Measurements from ENCODE around the gene DNAAF1.

Gene DNAAF1

DNA sequence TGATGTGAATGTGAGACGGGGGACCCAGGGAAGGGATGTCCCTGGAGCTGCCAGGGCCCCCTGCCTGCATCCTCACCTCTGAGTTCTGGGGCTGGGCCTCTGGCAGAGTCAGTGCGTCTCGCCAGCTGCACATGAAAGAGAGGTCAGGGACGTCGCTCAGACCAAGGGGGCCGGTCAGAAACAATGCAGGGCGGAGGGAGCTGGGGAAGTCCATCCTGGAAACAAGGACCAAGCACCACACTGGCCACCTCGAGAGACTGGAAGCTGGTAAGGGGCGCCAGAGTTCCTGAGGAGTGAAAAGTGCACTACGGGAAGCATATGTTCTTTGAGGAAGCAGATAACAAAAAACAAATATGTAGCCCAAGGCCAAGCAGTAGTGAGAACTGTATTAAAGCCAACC is 39.7 kb downstream of the DNAAF1 start:
- DNase-seq: no peak
- TF ChIP-seq, protein P1, sequence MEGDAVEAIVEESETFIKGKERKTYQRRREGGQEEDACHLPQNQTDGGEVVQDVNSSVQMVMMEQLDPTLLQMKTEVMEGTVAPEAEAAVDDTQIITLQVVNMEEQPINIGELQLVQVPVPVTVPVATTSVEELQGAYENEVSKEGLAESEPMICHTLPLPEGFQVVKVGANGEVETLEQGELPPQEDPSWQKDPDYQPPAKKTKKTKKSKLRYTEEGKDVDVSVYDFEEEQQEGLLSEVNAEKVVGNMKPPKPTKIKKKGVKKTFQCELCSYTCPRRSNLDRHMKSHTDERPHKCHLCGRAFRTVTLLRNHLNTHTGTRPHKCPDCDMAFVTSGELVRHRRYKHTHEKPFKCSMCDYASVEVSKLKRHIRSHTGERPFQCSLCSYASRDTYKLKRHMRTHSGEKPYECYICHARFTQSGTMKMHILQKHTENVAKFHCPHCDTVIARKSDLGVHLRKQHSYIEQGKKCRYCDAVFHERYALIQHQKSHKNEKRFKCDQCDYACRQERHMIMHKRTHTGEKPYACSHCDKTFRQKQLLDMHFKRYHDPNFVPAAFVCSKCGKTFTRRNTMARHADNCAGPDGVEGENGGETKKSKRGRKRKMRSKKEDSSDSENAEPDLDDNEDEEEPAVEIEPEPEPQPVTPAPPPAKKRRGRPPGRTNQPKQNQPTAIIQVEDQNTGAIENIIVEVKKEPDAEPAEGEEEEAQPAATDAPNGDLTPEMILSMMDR (IDR thresholded peaks at IDR 0.05; ENCODE audit: low read depth, low read length, missing control alignments): no peak
- Histone ChIP-seq H3K4me3 (ENCODE audit: low read depth, low read length) (no peak overlapping the region), H3K27me3 (replicated peaks) (no peaks in the 10 kb centered on the region), H3K36me3 (replicated peaks) (peaks cover 33% of the 10 kb centered on the region), H3K27ac (no peak overlapping the region)
- in situ Hi-C loops (cut with HindIII; ENCODE audit: low pct_ligation_motif_present, low sequenced_read_pairs): no loop called here

DNA sequence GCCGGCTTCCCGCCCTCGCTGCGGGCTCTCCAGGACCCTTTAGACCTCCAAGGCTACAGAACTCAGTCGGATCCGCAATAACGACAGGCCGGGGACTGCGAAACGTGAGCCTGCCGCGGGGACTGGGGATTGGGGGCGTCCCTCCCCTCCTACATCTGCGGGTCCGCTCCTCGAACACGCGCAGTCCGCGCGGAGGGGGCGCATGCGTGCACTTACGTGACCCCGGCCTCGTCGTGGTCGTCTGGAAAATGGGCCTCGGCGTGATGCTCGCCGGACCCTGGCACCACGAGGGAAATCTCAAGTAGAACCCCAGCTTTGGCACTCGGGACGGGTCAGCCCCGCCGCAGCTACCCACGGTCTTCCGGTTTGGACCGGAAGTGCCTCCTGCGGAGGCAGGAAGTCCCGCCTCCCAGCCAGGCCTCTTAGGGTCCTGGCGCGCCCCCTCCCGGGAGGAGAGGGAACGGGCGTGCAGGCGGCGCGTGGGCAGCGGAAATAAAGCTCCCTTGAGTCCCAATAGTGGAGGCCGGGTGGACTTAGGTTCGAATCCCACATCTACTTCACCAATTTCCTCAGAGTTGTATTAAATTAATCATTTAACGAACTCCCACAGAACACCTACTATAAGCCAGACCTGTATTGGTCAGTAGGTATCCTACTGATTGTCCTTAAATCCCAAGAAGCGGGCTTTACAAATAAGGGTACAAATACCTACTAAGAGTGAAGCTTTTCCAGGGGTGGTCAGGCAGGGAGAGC is 41.8 kb downstream of the DNAAF1 start, which contains the start of gene TAF1C:
Gene TAF1C (minus strand): TSS at position 373 of the 753 bp plus-strand sequence. CDS start 2,069 bp downstream, outside the sequence.
- Histone ChIP-seq H3K36me3 (replicated peaks) (peaks cover 20% of the 10 kb centered on the region), H3K27me3 (replicated peaks) (no peaks in the 10 kb centered on the region), H3K4me3 (ENCODE audit: low read depth, low read length) (peak within 1 kb of the TSS; percentile 98), H3K27ac (peak within 1 kb of the TSS; percentile 10)
- peak; percentile 89 for DNase-seq
- TF ChIP-seq, protein P1 (IDR thresholded peaks at IDR 0.05; ENCODE audit: low read depth, low read length, missing control alignments): peak; percentile 95
- in situ Hi-C loops (cut with HindIII; ENCODE audit: low pct_ligation_motif_present, low sequenced_read_pairs): no loop called here

DNA sequence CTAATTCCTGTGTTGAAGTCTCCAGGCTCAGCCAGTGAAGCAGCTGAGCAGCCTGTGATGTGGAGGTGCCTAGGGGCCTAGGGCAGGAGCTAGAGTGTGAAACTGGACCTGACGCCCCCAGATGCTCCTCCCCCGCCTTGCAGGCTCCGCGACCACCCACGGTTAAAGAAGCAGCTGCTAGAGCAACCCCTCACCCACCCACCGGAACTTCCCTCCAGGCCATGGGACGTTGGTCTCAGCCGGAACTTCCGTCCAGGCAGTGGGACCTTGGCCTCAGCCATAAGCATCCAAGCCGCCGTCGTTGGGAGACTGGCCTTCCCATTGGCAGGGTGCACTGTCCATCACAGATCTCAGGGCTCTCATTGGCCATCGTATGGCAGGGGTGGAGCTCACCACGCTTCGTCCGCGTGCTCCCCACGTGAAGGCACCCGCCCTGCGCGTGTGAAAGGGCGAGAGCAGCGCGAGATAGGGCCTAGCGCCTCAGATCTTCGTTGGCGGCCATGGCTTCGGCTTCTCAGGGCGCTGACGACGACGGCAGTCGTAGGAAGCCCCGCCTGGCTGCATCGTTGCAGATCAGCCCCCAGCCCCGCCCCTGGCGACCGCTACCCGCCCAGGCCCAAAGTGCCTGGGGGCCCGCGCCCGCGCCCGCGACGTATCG is 45.8 kb downstream of the DNAAF1 start, which contains the start of gene ADAD2:
Gene ADAD2 (plus strand): TSS at position 427 of the 658 bp plus-strand sequence. CDS start 74 bp downstream, at position 501.
- H3K27me3 ChIP-seq (replicated peaks): no peaks in the 10 kb centered on the region
- H3K36me3 ChIP-seq (replicated peaks): no peaks in the 10 kb centered on the region
- in situ Hi-C loops (cut with HindIII; ENCODE audit: low pct_ligation_motif_present, low sequenced_read_pairs): no loop called here
- TF ChIP-seq, protein P1 (IDR thresholded peaks at IDR 0.05; ENCODE audit: low read depth, low read length, missing control alignments): no peak
- no peak for DNase-seq
- no peak within 1 kb of the TSS for H3K4me3 ChIP-seq (ENCODE audit: low read depth, low read length)
- H3K27ac ChIP-seq: no peak within 1 kb of the TSS

DNA sequence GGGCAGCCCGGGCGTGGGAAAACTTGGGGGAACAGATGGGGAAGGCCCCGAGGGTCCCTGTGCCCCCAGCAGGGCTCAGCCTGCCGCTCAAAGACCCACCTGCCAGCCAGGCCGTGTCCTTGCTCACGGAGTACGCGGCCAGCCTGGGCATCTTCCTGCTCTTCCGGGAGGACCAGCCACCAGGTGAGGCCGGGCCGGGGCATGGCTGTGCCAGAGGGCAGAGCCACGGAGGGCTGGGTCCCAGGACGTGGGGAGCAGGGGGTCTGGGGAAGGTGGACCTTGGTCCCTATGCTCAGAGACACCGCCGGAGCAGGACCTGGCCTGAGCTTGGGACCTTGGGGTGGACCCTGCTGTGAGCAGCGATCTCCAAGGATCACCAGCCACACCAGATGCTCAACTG is 46.4 kb downstream of the DNAAF1 start:
- H3K27me3 ChIP-seq (replicated peaks): no peaks in the 10 kb centered on the region
- H3K27ac ChIP-seq: no peak overlapping the region
- in situ Hi-C loops (cut with HindIII; ENCODE audit: low pct_ligation_motif_present, low sequenced_read_pairs): no loop called here
- TF ChIP-seq, protein P1 (IDR thresholded peaks at IDR 0.05; ENCODE audit: low read depth, low read length, missing control alignments): no peak
- H3K36me3 ChIP-seq (replicated peaks): no peaks in the 10 kb centered on the region
- no peak overlapping the region for H3K4me3 ChIP-seq (ENCODE audit: low read depth, low read length)
- DNase-seq: no peak

DNA sequence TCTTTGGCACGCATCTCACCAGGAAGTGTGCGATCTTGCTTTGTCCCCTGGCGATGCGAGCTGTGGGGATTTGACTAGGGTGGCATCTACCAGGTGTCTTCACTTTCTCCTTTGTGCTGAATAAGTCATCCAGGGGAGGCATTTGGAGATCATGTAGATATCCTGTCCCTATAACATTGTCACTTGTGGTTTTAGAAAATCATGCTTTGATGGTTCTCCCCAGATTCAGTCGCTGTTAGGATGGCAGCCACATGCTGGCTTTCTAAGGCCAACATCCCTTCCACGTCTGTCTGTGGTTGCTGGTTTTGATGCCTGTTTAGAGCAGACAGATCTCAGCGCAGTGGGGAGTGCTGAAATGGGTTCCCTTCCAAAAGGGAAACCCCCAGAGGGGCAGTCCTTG is 48.4 kb downstream of the DNAAF1 start:
- Histone ChIP-seq H3K36me3 (replicated peaks) (no peaks in the 10 kb centered on the region), H3K27ac (no peak overlapping the region), H3K4me3 (ENCODE audit: low read depth, low read length) (no peak overlapping the region), H3K27me3 (replicated peaks) (no peaks in the 10 kb centered on the region)
- in situ Hi-C loops (cut with HindIII; ENCODE audit: low pct_ligation_motif_present, low sequenced_read_pairs): no loop called here
- TF ChIP-seq, protein P1 (IDR thresholded peaks at IDR 0.05; ENCODE audit: low read depth, low read length, missing control alignments): no peak
- DNase-seq: no peak

Data from brain microvascular endothelial cell (primary cell).